SK-N-SH treated with all-trans-retinoic acid at 6 μM for 48 hours (cell line): Measurements from ENCODE around the gene EN1.

Source experiments
- ARNTL ChIP-seq: fragments of 450-650 bp; formaldehyde crosslinking; IDR thresholded peaks from 2 replicates; pipeline ENCODE4 v1.5.0; 2020; ENCODE audit warnings: low read depth, mild to moderate bottlenecking, moderate library complexity, borderline replicate concordance
- CREB5 ChIP-seq: fragments of 250-450 bp; sonication (Bioruptor Pico); IDR thresholded peaks from 2 replicates; pipeline ENCODE4 v1.5.1; 2020; ENCODE audit warnings: low read depth, mild to moderate bottlenecking, moderate library complexity
- CSDC2 ChIP-seq: fragments of 250-450 bp; sonication (Bioruptor Pico); IDR thresholded peaks from 2 replicates; pipeline ENCODE4 v1.5.0; 2020; ENCODE audit warnings: mild to moderate bottlenecking, moderate library complexity
- CSRNP3 ChIP-seq: fragments of 250-450 bp; sonication (Bioruptor Pico); IDR thresholded peaks from 2 replicates; pipeline ENCODE4 v1.5.1; 2021; ENCODE audit warnings: mild to moderate bottlenecking, moderate library complexity
- ISL1 ChIP-seq: fragments of 250-450 bp; sonication (Bioruptor Pico); IDR thresholded peaks from 2 replicates; pipeline ENCODE4 v2.1.2; 2022; ENCODE audit warnings: mild to moderate bottlenecking, moderate library complexity
- ZC3H10 ChIP-seq: fragments of 250-450 bp; sonication (Bioruptor Pico); IDR thresholded peaks from 2 replicates; pipeline ENCODE4 v1.5.1; 2021; ENCODE audit warnings: mild to moderate bottlenecking, moderate library complexity
- ZFP3 ChIP-seq: fragments of 250-450 bp; sonication (Bioruptor Pico); IDR thresholded peaks from 2 replicates; pipeline ENCODE4 v1.5.0; 2020; ENCODE audit warnings: mild to moderate bottlenecking, moderate library complexity
- TF ChIP-seq, protein P1 (sequence below): fragments of 250-450 bp; sonication (Bioruptor Pico); IDR thresholded peaks from 2 replicates; pipeline ENCODE4 v1.8.0; 2020; ENCODE audit warnings: mild to moderate bottlenecking, moderate library complexity, borderline replicate concordance

DNA sequence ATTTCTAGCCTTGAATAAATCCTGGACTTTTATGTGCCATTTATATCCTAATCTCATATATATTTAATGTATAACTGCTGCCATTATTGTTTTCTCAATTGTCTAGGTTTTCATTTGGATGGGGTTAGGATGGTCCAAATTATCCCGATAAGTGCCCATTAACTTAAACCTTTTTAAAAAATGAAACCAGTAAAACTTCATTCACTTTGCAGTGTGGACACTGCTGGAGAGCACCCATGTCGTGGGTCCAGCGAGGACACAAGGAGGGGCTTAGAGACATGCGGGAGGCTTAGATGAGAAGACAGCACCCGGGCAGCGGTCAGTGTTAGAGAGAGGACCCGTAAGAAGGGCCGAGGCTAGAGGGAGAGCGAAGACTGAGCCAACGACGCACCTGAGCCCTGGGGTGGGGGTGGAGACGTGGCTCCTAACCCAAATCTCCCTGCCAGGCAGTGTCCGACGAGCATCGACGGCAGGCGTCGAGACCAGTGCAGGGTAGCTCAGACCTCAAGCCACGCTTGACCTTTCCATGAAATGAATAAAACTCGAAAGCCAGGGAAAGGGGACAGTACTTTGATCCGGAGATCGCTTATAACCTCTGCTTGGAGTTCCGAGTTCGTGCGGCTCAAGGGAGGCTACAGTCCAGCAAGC is 9.0 kb upstream of the EN1 start:
- TF ChIP-seq, protein P1, sequence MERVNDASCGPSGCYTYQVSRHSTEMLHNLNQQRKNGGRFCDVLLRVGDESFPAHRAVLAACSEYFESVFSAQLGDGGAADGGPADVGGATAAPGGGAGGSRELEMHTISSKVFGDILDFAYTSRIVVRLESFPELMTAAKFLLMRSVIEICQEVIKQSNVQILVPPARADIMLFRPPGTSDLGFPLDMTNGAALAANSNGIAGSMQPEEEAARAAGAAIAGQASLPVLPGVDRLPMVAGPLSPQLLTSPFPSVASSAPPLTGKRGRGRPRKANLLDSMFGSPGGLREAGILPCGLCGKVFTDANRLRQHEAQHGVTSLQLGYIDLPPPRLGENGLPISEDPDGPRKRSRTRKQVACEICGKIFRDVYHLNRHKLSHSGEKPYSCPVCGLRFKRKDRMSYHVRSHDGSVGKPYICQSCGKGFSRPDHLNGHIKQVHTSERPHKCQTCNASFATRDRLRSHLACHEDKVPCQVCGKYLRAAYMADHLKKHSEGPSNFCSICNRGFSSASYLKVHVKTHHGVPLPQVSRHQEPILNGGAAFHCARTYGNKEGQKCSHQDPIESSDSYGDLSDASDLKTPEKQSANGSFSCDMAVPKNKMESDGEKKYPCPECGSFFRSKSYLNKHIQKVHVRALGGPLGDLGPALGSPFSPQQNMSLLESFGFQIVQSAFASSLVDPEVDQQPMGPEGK (CRISPR knock-in tag), result no peak
- TF ChIP-seq ARNTL (no peak), ZFP3 (CRISPR knock-in tag) (no peak), CSDC2 (no peak), CREB5 (CRISPR knock-in tag) (no peak), ZC3H10 (CRISPR knock-in tag) (no peak), CSRNP3 (CRISPR knock-in tag) (no peak), ISL1 (CRISPR knock-in tag) (no peak)
